NCI-H1694 treated with DMSO at 0.1 percent for 48 hours (cell line): ENCODE measurements around the gene RAB40B.
"Not testable (repeated sequence)": the region's sequence is repeated elsewhere in the genome, so short reads cannot be mapped to it uniquely, and the experiment has no call there.

ENCODE experiments used
- DNase-seq: peaks from one replicate; lab custom pipeline; 2025; lab: John Stamatoyannopoulos, UW

The RAB40B gene, protein sequence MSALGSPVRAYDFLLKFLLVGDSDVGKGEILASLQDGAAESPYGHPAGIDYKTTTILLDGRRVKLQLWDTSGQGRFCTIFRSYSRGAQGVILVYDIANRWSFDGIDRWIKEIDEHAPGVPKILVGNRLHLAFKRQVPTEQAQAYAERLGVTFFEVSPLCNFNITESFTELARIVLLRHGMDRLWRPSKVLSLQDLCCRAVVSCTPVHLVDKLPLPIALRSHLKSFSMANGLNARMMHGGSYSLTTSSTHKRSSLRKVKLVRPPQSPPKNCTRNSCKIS

GRCh38 chr17:82698065-82698973 lies at the start of gene RAB40B:
Gene RAB40B (minus strand): TSS chr17:82698698. CDS start chr17:82698596, 102 bp downstream.
- DNase-seq, result peak; percentile 99

DNA sequence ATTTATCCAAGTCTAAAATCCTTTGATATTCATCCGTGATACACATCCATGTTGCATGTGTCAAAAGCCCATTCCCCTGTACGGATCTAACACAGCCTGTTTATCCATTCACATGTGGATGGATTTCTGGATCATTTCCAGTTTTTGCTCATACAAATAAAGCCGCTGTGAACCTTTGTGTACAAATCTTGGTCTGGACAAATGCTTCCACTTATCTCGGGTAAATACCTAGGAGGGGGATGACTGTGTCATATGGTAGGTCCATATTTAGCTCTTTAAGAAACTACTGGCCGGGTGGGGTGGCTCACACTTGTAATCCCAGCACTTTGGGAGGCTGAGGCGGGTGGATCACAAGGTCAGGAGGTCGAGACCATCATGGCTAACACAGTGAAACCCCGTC lies 47.0 kb upstream of the RAB40B start:
- no peak for DNase-seq

GRCh38 chr17:82744736-82745135 lies 46.2 kb upstream of the RAB40B start:
- DNase-seq, result not testable (repeated sequence)

GRCh38 chr17:82743344-82744219 lies 45.1 kb upstream of the RAB40B start:
- no peak for DNase-seq

- no peak for DNase-seq
Measured at GRCh38 chr17:82740906-82741759, 42.6 kb upstream of the RAB40B start.

GRCh38 chr17:82737967-82738877 lies 39.7 kb upstream of the RAB40B start:
- DNase-seq, result no peak

GRCh38 chr17:82736511-82737185 lies 38.1 kb upstream of the RAB40B start:
- DNase-seq, result no peak

- no peak for DNase-seq
Measured at GRCh38 chr17:82734987-82735866, 36.7 kb upstream of the RAB40B start, which contains the start of gene FN3K. Gene FN3K (plus strand): TSS chr17:82735615. CDS start chr17:82735637, 22 bp downstream.

GRCh38 chr17:82732118-82732743 lies 33.7 kb upstream of the RAB40B start:
- DNase-seq, result no peak

- no peak for DNase-seq
Measured at GRCh38 chr17:82729479-82730260, 31.2 kb upstream of the RAB40B start.

GRCh38 chr17:82726427-82726826 lies 27.9 kb upstream of the RAB40B start:
- DNase-seq, result no peak

GRCh38 chr17:82723169-82723807 lies 24.8 kb upstream of the RAB40B start:
- no peak for DNase-seq

DNA sequence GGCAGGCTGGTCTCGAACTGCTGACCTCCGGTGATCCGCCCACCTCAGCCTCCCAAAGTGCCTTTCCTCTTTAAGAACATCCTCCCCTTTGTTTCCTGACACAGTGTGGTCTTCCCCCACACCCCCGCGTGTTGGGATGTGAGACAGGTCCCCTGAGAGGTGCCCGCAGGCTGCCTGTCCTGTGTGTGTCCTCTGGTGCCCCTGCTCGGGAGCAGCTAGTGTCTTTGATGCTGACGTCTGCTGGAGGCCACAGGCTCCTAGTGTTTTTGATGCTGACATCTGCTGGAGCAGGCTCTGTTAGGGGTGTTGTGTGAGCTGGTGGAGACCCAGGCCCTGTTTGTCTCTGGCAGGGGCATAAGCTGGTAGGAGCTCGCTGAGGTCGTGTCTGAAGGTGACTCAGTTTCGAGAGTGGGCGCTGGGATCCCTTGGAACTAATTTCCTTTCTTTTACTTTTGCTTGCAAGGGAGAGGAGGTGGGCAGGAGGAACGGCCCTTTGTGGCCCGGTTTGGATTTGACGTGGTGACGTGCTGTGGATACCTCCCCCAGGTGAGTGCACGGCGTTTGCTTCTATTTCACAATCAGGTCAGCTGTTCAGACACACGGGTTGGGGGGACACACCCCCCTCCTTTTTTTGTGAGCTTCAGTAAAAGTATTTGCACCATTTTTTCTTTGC lies 24.0 kb upstream of the RAB40B start:
- DNase-seq, result no peak

- no peak for DNase-seq
Measured at GRCh38 chr17:82720204-82720603, 21.7 kb upstream of the RAB40B start.

DNA sequence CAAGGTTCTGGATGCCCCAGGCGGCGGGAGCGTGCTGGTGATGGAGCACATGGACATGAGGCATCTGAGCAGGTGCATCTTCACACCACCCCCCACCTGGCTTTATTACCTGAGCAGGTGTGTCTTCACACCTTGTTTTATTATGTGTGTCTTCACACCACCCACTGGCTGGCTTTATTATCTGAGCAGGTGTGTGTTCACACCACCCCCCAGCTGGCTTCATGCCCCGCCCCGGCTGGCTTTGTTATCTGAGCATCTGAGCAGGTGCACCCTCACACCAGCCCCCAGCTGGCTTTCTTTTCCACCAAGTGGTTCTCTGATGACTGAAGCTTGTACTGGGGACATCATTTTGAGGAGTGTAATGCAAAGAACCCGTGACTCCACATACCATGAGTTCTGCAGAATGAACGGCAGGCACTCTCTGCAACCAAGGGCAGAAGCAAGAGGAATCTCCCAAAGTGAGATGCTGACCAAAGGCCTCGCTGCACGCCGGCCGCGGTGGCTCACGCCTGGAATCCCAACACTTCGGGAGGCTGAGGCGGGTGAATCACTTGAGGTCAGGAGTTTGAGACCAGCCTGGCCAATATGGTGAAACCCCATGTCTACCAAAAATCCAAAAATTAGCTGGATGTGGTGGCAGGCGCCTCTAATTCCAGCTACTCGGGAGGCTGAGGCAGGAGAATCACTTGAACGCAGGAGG lies 20.6 kb upstream of the RAB40B start:
- DNase-seq, result no peak
